ENCODE data around the gene PTPRD. TPM values are rescaled to one million over a fixed set of nuclear protein-coding genes. Genes with fewer than 3 reads are reported as not detected.

The PTPRD gene
- total RNA-seq, 1 donor from 2014 or later: 136 TPM

DNA sequence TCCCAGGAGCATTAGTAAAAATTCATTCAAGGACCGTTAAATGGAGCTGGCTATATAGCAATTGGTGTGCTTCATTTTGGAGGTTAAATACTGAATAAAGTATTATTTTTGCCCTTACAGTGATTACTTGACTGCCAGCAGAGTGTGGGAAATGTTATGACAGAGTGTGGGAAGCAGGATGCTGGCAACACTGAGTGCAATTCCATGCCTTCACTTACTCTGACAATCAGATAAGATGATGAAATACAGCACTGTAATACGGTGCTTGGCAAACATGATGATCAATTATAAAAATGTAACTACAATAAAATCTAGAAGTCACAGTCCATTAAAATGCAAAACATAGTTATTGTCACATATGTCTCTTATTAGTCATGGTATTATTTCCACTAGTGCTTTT is 651.3 kb downstream of the PTPRD start:
- no peaks in the 10 kb centered on the region for H3K27me3 ChIP-seq
- no peak overlapping the region for H3K27ac ChIP-seq
- no peaks in the 10 kb centered on the region for H3F3A ChIP-seq (ENCODE audit: low read depth)
- no peak for DNase-seq (ENCODE audit: low spot score)
- no peaks in the 10 kb centered on the region for H3K27me3 Mint-ChIP-seq (ENCODE audit: insufficient read depth, low read depth)
- no peak overlapping the region for H3K4me3 ChIP-seq
- H3K9ac ChIP-seq: no peak overlapping the region
- H3K9me3 Mint-ChIP-seq: no peaks in the 10 kb centered on the region
- peaks cover 4% of the 10 kb centered on the region for H3K4me1 ChIP-seq
- no peak for TF ChIP-seq EZH2phosphoT487 (IDR thresholded peaks at IDR 0.05)
- TF ChIP-seq, protein P1, sequence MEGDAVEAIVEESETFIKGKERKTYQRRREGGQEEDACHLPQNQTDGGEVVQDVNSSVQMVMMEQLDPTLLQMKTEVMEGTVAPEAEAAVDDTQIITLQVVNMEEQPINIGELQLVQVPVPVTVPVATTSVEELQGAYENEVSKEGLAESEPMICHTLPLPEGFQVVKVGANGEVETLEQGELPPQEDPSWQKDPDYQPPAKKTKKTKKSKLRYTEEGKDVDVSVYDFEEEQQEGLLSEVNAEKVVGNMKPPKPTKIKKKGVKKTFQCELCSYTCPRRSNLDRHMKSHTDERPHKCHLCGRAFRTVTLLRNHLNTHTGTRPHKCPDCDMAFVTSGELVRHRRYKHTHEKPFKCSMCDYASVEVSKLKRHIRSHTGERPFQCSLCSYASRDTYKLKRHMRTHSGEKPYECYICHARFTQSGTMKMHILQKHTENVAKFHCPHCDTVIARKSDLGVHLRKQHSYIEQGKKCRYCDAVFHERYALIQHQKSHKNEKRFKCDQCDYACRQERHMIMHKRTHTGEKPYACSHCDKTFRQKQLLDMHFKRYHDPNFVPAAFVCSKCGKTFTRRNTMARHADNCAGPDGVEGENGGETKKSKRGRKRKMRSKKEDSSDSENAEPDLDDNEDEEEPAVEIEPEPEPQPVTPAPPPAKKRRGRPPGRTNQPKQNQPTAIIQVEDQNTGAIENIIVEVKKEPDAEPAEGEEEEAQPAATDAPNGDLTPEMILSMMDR (IDR thresholded peaks at IDR 0.05): no peak
- no peak for TF ChIP-seq EZH2 (IDR thresholded peaks at IDR 0.05)
- H3K36me3 Mint-ChIP-seq: no peaks in the 10 kb centered on the region
- no peak overlapping the region for H3K4me2 ChIP-seq
- H3K9me3 ChIP-seq (ENCODE audit: low read depth): no peaks in the 10 kb centered on the region
- no peak overlapping the region for H2AFZ ChIP-seq (replicated peaks)
- H4K20me1 ChIP-seq (ENCODE audit: low read depth): no peaks in the 10 kb centered on the region
- H3K4me3 Mint-ChIP-seq: no peak overlapping the region
- no peak overlapping the region for H3K27ac Mint-ChIP-seq
- no peaks in the 10 kb centered on the region for H3K79me2 ChIP-seq (ENCODE audit: low read depth)
- no peaks in the 10 kb centered on the region for H3K36me3 ChIP-seq
- no peaks in the 10 kb centered on the region for H3K4me1 Mint-ChIP-seq

DNA sequence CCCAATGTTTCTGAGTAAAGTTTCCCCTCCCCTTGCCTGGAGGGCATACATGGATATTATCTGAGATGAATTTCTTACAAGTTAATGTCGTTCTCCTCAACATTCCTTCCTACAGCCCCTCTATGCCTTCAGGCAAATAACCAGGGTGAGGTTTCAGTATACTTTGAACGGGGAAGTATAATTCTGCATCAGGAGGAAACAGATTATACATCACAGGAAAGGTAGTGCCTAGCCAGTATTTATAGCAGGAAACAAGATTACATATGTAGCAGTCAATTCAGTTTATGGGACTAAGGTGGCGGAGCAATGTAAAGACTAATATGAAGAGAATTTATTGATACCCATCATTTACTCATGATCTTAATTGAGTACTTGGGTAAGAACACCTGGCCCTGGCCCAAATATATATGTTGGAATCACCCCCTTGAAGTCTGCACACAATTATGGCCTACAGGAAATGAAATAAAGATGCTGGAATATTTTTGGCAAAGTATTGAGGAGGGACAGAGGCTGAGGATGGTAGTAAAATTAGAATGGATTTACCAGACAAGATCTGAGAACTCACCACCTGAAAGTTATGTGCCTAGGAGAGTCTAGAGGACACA is 661.1 kb downstream of the PTPRD start:
- Histone ChIP-seq H3K27ac (no peak overlapping the region), H3K4me3 (no peak overlapping the region), H4K20me1 (ENCODE audit: low read depth) (no peaks in the 10 kb centered on the region), H3K4me1 (no peaks in the 10 kb centered on the region), H3K27me3 (no peaks in the 10 kb centered on the region), H3K4me2 (no peak overlapping the region), H3K36me3 (no peaks in the 10 kb centered on the region), H3F3A (ENCODE audit: low read depth) (no peaks in the 10 kb centered on the region), H3K9ac (no peak overlapping the region), H3K79me2 (ENCODE audit: low read depth) (no peaks in the 10 kb centered on the region), H2AFZ (replicated peaks) (no peak overlapping the region), H3K9me3 (ENCODE audit: low read depth) (no peaks in the 10 kb centered on the region)
- Mint-ChIP-seq H3K27me3 (ENCODE audit: insufficient read depth, low read depth) (peaks cover 2% of the 10 kb centered on the region), H3K4me3 (no peak overlapping the region), H3K27ac (no peak overlapping the region), H3K36me3 (no peaks in the 10 kb centered on the region), H3K4me1 (no peaks in the 10 kb centered on the region), H3K9me3 (no peaks in the 10 kb centered on the region)
- no peak for DNase-seq (ENCODE audit: low spot score)
- TF ChIP-seq EZH2phosphoT487 (IDR thresholded peaks at IDR 0.05): no peak
- TF ChIP-seq, protein P1 (IDR thresholded peaks at IDR 0.05): no peak
- no peak for TF ChIP-seq EZH2 (IDR thresholded peaks at IDR 0.05)

DNA sequence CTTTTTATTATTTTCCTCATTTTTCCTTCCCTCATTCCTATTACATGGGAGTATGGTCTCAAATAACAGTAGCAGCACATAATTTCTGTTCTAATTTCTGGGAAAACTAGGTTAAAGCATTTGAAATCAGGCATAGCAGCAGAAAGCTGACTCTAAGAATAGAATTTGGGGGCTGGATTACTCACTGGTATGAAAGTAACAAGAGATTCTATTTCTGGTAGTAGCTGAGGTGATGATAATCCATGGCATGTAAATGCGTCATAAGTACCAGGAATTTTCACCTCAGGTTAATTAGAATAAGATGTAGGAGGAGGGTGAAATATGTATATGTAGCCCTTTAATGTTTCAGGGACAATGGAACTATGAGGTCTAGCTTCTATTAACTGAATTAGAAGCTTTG is 662.0 kb downstream of the PTPRD start:
- Mint-ChIP-seq H3K4me1 (no peaks in the 10 kb centered on the region), H3K9me3 (no peaks in the 10 kb centered on the region), H3K4me3 (no peak overlapping the region), H3K27ac (no peak overlapping the region), H3K27me3 (ENCODE audit: insufficient read depth, low read depth) (peaks cover 2% of the 10 kb centered on the region), H3K36me3 (no peaks in the 10 kb centered on the region)
- Histone ChIP-seq H3K36me3 (no peaks in the 10 kb centered on the region), H3K4me1 (no peaks in the 10 kb centered on the region), H3K27ac (no peak overlapping the region), H3K4me2 (no peak overlapping the region), H2AFZ (replicated peaks) (no peak overlapping the region), H4K20me1 (ENCODE audit: low read depth) (no peaks in the 10 kb centered on the region), H3K27me3 (no peaks in the 10 kb centered on the region), H3K9me3 (ENCODE audit: low read depth) (no peaks in the 10 kb centered on the region), H3K4me3 (no peak overlapping the region), H3F3A (ENCODE audit: low read depth) (no peaks in the 10 kb centered on the region), H3K9ac (no peak overlapping the region), H3K79me2 (ENCODE audit: low read depth) (no peaks in the 10 kb centered on the region)
- DNase-seq (ENCODE audit: low spot score): no peak
- TF ChIP-seq EZH2phosphoT487 (IDR thresholded peaks at IDR 0.05): no peak
- no peak for TF ChIP-seq EZH2 (IDR thresholded peaks at IDR 0.05)
- TF ChIP-seq, protein P1 (IDR thresholded peaks at IDR 0.05): no peak

Data from neural progenitor cell (in vitro differentiated cells).